Peyer's patch (tissue), 4 donors: ENCODE data around the gene KLK11.

Source experiments
- POLR2A ChIP-seq, 2 donors: fragments of 450-650 bp; IDR thresholded peaks; one replicate each; pipeline ENCODE4 v1.5.1; 2017; ENCODE audit warnings: antibody characterized with exemption in 2 of 2, mild to moderate bottlenecking in 2 of 2, moderate library complexity in 2 of 2
- TF ChIP-seq, protein P1 (sequence below), 6 experiments: fragments of 450-650 bp in 4 of 6; fragments of 200-600 bp in 2 of 6; sonication (generic) in 1 of 6; IDR thresholded peaks; one replicate each; pipeline ENCODE4 v1.5.1; 2017 to 2019; ENCODE audit warnings: antibody characterized with exemption in 6 of 6, mild to moderate bottlenecking in 3 of 6, moderate library complexity in 1 of 6

DNA sequence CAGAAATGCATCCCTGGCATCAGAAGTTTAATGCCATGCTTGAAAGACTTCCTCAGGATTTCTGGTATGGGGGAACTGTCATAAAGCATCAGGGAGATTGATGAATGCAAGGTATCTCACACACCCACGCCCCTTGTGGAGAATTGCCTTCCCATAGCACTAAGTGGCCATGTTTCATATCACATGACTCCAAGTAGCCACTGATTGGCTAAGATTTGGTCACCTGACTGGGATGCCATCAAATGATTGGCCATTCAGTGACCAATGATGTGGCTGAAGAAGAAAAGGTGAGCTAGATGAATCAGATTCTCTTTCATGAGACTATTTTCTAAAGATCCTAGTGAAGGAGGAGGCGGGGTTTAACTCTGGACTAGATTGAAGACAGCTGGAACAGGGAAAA is 32.3 kb downstream of the KLK11 start:
- TF ChIP-seq, protein P1, sequence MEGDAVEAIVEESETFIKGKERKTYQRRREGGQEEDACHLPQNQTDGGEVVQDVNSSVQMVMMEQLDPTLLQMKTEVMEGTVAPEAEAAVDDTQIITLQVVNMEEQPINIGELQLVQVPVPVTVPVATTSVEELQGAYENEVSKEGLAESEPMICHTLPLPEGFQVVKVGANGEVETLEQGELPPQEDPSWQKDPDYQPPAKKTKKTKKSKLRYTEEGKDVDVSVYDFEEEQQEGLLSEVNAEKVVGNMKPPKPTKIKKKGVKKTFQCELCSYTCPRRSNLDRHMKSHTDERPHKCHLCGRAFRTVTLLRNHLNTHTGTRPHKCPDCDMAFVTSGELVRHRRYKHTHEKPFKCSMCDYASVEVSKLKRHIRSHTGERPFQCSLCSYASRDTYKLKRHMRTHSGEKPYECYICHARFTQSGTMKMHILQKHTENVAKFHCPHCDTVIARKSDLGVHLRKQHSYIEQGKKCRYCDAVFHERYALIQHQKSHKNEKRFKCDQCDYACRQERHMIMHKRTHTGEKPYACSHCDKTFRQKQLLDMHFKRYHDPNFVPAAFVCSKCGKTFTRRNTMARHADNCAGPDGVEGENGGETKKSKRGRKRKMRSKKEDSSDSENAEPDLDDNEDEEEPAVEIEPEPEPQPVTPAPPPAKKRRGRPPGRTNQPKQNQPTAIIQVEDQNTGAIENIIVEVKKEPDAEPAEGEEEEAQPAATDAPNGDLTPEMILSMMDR (IDR thresholded peaks at IDR 0.05) = no peak
- no peak for TF ChIP-seq POLR2A (IDR thresholded peaks at IDR 0.05)
